ENCODE data around the gene RBFOX1. TPM values are rescaled to one million over a fixed set of nuclear protein-coding genes. Genes with fewer than 3 reads are reported as not detected.

RBFOX1 gene
- total and polyA plus RNA-seq, 2 donors from 2014 or later: 0.24 to 0.66 TPM

DNA sequence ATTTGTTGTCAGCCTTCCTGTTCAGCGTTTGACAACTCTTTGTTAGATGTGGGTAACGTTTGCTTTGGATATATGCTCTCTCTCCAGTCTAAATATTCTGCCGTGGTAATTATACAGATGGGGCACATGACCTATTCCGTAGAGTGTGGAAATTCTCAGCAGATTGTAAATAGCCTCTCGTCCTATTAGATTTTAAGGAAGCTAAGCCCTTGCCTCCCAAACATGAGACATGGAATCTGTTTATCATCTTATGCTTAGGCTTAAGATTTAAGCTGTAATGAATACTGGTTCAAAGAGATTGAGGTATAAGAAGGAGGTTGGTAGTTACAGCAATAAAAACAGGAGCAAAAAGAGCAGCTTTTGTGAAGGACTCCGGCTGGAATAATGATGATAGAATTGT lies 87.4 kb downstream of the RBFOX1 start:
- Histone ChIP-seq H3K9me3 (ENCODE audit: control insufficient read depth in 2 of 3, insufficient read depth in 1 of 3, low read length in 3 of 3) (no peaks in the 10 kb centered on the region), H3K4me1 (ENCODE audit: control insufficient read depth in 2 of 3, insufficient read depth in 2 of 3, low read depth in 1 of 3, low read length in 3 of 3) (no peaks in the 10 kb centered on the region), H3K27ac (ENCODE audit: low read depth in 2 of 2, low read length in 2 of 2) (no peak overlapping the region), H3K9ac (ENCODE audit: low read length in 3 of 3) (no peak overlapping the region), H3K27me3 (ENCODE audit: control insufficient read depth, insufficient read depth, low read length) (no peaks in the 10 kb centered on the region), H3K36me3 (ENCODE audit: control insufficient read depth in 2 of 3, insufficient read depth in 3 of 3, low read length in 3 of 3) (no peaks in the 10 kb centered on the region), H3K4me3 (ENCODE audit: low read length in 3 of 3) (no peak overlapping the region)
- TF ChIP-seq, protein P1, sequence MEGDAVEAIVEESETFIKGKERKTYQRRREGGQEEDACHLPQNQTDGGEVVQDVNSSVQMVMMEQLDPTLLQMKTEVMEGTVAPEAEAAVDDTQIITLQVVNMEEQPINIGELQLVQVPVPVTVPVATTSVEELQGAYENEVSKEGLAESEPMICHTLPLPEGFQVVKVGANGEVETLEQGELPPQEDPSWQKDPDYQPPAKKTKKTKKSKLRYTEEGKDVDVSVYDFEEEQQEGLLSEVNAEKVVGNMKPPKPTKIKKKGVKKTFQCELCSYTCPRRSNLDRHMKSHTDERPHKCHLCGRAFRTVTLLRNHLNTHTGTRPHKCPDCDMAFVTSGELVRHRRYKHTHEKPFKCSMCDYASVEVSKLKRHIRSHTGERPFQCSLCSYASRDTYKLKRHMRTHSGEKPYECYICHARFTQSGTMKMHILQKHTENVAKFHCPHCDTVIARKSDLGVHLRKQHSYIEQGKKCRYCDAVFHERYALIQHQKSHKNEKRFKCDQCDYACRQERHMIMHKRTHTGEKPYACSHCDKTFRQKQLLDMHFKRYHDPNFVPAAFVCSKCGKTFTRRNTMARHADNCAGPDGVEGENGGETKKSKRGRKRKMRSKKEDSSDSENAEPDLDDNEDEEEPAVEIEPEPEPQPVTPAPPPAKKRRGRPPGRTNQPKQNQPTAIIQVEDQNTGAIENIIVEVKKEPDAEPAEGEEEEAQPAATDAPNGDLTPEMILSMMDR (IDR thresholded peaks at IDR 0.05; ENCODE audit: borderline replicate concordance, extremely low read depth, insufficient read depth): no peak
- DNase-seq (no peak), FAIRE-seq (no peak)
- intact Hi-C loops (cut with DNase I): no loop called here

DNA sequence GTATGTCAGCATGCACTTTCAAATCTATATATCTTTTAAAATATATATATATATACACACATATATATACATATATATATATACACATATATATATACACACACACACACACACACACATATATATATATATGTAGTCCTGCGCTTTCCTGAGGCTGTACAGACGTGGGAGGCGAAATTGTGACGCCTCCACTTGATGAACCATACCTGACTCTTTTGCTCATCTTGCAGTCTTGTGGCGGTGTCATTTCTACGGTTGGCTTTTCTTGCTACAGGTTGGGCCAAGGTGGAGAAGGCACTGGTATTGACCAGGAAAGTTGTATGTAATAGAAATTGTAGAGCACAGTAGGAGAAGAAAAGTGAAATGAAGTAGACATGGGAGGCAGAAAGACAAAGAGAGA lies 88.2 kb downstream of the RBFOX1 start:
- Histone ChIP-seq H3K4me1 (ENCODE audit: control insufficient read depth in 2 of 3, insufficient read depth in 2 of 3, low read depth in 1 of 3, low read length in 3 of 3) (no peaks in the 10 kb centered on the region), H3K4me3 (ENCODE audit: low read length in 3 of 3) (no peak overlapping the region), H3K9me3 (ENCODE audit: control insufficient read depth in 2 of 3, insufficient read depth in 1 of 3, low read length in 3 of 3) (no peaks in the 10 kb centered on the region), H3K27me3 (ENCODE audit: control insufficient read depth, insufficient read depth, low read length) (no peaks in the 10 kb centered on the region), H3K27ac (ENCODE audit: low read depth in 2 of 2, low read length in 2 of 2) (no peak overlapping the region), H3K36me3 (ENCODE audit: control insufficient read depth in 2 of 3, insufficient read depth in 3 of 3, low read length in 3 of 3) (no peaks in the 10 kb centered on the region), H3K9ac (ENCODE audit: low read length in 3 of 3) (no peak overlapping the region)
- FAIRE-seq (no peak), DNase-seq (no peak)
- TF ChIP-seq, protein P1 (IDR thresholded peaks at IDR 0.05; ENCODE audit: borderline replicate concordance, extremely low read depth, insufficient read depth): no peak
- intact Hi-C loops (cut with DNase I): no loop called here

DNA sequence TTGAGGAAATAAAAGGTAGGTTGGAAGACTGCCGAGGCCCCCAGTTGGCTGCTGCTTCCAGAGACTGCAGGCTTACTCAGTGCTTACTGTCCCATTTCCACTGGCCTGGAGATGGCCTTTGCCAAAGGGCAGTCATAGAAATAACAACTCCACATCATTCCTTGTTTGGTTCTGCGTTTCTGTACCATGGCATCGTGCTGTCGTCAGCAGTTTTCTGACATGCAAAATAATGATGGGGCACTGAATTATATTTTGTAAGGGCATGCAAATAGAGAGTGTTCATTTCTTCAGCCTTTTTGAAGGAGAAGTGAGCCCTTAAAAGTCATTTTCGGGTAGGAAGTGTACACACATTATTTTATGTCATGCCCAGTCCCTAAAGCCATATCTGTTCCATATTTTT lies 88.9 kb downstream of the RBFOX1 start:
- H3K4me1 ChIP-seq (ENCODE audit: control insufficient read depth in 2 of 3, insufficient read depth in 2 of 3, low read depth in 1 of 3, low read length in 3 of 3): no peaks in the 10 kb centered on the region
- no peaks in the 10 kb centered on the region for H3K27me3 ChIP-seq (ENCODE audit: control insufficient read depth, insufficient read depth, low read length)
- TF ChIP-seq, protein P1 (IDR thresholded peaks at IDR 0.05; ENCODE audit: borderline replicate concordance, extremely low read depth, insufficient read depth): no peak
- DNase-seq (no peak), FAIRE-seq (no peak)
- intact Hi-C loops (cut with DNase I): no loop called here
- no peaks in the 10 kb centered on the region for H3K36me3 ChIP-seq (ENCODE audit: control insufficient read depth in 2 of 3, insufficient read depth in 3 of 3, low read length in 3 of 3)
- no peak overlapping the region for H3K4me3 ChIP-seq (ENCODE audit: low read length in 3 of 3)
- no peaks in the 10 kb centered on the region for H3K9me3 ChIP-seq (ENCODE audit: control insufficient read depth in 2 of 3, insufficient read depth in 1 of 3, low read length in 3 of 3)
- no peak overlapping the region for H3K9ac ChIP-seq (ENCODE audit: low read length in 3 of 3)
- no peak overlapping the region for H3K27ac ChIP-seq (ENCODE audit: low read depth in 2 of 2, low read length in 2 of 2)
